Neural cell (in vitro differentiated cells): ENCODE measurements around the gene ARL3.
A peak's percentile ranks its signal among the peaks of the same experiment; 100 is the strongest.

Source experiments
- EP300 ChIP-seq: fragments of 450-650 bp; conservative IDR thresholded peaks from 2 replicates; pipeline ENCODE4 v1.6.1; 2014; ENCODE audit warnings: antibody characterized with exemption, mild to moderate bottlenecking, moderate library complexity; ENCODE audit not compliant: poor library complexity, severe bottlenecking
- EZH2 ChIP-seq: fragments of 200-600, 300-800 bp; shearing (Covaris generic), sonication (generic); IDR thresholded peaks from 2 replicates; pipeline ENCODE4 v1.6.1; 2014; ENCODE audit warnings: antibody characterized with exemption, low read length, borderline replicate concordance, mild to moderate bottlenecking; ENCODE audit not compliant: insufficient read depth, poor library complexity, severe bottlenecking
- MXI1 ChIP-seq: fragments of 450-650 bp; conservative IDR thresholded peaks from 2 replicates; pipeline ENCODE4 v1.6.1; 2014; ENCODE audit warnings: antibody characterized with exemption, mild to moderate bottlenecking; ENCODE audit not compliant: poor library complexity, severe bottlenecking
- POLR2AphosphoS5 ChIP-seq: IDR thresholded peaks from 2 replicates; pipeline ENCODE4 v1.6.1; 2012
- RAD21 ChIP-seq: fragments of 450-650 bp; conservative IDR thresholded peaks from 2 replicates; pipeline ENCODE4 v1.6.1; 2014; ENCODE audit warnings: antibody characterized with exemption, mild to moderate bottlenecking, moderate library complexity
- SMC3 ChIP-seq: fragments of 450-650 bp; conservative IDR thresholded peaks from 2 replicates; pipeline ENCODE4 v1.6.1; 2014; ENCODE audit warnings: antibody characterized with exemption, mild to moderate bottlenecking, moderate library complexity; ENCODE audit not compliant: poor library complexity
- TAF1 ChIP-seq: IDR thresholded peaks from 2 replicates; pipeline ENCODE4 v1.6.1; 2012; ENCODE audit warnings: low read depth
- TF ChIP-seq, protein P1 (sequence below): fragments of 450-650 bp; IDR thresholded peaks from 2 replicates; pipeline ENCODE4 v1.5.1; 2014; ENCODE audit warnings: antibody characterized with exemption, mild to moderate bottlenecking, moderate library complexity; ENCODE audit not compliant: poor library complexity, severe bottlenecking
- TF ChIP-seq, protein P2 (sequence below): IDR thresholded peaks from 2 replicates; pipeline ENCODE4 v1.6.1; 2012; ENCODE audit warnings: borderline replicate concordance

DNA sequence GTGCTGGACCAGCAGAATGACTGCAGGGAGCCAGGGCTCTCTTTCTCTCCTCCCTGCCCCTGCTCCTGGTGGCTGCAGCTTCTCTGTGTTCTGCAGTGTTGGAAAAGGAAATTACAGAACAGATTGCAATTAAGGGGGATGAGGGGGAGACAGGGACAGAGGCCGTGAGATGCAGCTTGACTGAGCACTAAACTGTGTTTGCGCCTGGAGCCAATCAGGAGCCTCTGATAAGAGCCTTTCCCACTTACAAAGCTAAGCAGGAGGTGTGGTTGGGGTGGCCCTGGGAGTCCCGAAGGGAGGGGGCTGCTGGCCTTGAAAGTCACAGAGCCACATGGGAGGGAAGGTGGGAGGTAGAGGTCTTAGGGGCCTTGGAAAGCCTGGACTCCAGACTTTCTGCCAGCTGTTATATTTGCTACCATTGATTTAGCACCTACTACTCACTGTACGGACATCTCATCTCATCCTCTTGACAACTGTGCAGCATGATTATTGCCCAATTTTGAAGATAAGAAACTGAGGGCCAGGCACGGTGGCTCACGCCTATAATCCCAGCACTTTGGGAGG lies 43.2 kb downstream of the ARL3 start:
- TF ChIP-seq, protein P1, sequence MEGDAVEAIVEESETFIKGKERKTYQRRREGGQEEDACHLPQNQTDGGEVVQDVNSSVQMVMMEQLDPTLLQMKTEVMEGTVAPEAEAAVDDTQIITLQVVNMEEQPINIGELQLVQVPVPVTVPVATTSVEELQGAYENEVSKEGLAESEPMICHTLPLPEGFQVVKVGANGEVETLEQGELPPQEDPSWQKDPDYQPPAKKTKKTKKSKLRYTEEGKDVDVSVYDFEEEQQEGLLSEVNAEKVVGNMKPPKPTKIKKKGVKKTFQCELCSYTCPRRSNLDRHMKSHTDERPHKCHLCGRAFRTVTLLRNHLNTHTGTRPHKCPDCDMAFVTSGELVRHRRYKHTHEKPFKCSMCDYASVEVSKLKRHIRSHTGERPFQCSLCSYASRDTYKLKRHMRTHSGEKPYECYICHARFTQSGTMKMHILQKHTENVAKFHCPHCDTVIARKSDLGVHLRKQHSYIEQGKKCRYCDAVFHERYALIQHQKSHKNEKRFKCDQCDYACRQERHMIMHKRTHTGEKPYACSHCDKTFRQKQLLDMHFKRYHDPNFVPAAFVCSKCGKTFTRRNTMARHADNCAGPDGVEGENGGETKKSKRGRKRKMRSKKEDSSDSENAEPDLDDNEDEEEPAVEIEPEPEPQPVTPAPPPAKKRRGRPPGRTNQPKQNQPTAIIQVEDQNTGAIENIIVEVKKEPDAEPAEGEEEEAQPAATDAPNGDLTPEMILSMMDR = no peak
- TF ChIP-seq SMC3 (no peak), POLR2AphosphoS5 (peak; percentile 21), EZH2 (no peak), RAD21 (no peak), MXI1 (no peak), EP300 (no peak), TAF1 (no peak)
- TF ChIP-seq, protein P2, sequence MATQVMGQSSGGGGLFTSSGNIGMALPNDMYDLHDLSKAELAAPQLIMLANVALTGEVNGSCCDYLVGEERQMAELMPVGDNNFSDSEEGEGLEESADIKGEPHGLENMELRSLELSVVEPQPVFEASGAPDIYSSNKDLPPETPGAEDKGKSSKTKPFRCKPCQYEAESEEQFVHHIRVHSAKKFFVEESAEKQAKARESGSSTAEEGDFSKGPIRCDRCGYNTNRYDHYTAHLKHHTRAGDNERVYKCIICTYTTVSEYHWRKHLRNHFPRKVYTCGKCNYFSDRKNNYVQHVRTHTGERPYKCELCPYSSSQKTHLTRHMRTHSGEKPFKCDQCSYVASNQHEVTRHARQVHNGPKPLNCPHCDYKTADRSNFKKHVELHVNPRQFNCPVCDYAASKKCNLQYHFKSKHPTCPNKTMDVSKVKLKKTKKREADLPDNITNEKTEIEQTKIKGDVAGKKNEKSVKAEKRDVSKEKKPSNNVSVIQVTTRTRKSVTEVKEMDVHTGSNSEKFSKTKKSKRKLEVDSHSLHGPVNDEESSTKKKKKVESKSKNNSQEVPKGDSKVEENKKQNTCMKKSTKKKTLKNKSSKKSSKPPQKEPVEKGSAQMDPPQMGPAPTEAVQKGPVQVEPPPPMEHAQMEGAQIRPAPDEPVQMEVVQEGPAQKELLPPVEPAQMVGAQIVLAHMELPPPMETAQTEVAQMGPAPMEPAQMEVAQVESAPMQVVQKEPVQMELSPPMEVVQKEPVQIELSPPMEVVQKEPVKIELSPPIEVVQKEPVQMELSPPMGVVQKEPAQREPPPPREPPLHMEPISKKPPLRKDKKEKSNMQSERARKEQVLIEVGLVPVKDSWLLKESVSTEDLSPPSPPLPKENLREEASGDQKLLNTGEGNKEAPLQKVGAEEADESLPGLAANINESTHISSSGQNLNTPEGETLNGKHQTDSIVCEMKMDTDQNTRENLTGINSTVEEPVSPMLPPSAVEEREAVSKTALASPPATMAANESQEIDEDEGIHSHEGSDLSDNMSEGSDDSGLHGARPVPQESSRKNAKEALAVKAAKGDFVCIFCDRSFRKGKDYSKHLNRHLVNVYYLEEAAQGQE = no peak
